ENCODE measurements around the gene GRID1. TPM values are rescaled to one million over a fixed set of nuclear protein-coding genes. Genes with fewer than 3 reads are reported as not detected.

GRID1 gene
- total RNA-seq, 1 experiment from 2014 or later: not detected

DNA sequence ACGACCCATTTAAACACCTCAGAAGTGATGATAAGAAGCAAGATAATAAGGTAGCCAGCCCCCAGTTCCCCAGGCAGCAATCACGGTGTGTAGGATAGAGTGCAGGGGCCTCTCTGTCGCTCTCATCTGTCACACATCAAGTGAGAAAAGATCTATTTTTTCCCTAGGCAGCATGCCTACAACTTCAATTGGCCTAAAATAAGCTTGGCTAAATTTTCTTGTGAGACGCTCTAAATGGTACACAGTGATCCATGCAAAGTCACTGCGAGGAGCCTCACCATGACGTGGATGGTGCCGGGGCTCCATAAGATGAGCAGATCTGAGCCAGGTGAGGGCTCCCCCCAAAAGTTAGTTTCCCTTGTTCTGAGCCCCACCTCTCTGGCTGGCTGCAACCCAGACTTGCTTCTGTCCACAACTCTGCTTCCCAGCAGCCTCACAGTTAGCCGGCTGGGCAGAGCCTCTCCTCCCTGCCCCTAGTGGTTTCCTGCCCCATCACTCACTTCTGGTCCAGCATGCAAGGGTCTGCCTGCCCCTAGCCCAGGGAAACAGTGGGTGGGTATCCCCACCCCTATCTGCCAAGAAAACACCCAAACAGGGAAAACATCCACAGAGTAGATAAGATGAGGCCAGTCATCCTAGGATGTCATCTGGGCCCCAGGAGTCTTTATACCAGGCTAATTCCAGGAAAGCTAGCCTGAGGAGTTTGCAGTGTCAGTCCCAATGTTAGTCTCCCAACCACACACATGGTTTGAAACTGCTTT is 342.1 kb downstream of the GRID1 start:
- no peaks in the 10 kb centered on the region for H3K4me1 ChIP-seq (ENCODE audit: insufficient read depth, low read length)
- no TSS peak for BruUV-seq (replicated peaks)
- H3K4me2 ChIP-seq (ENCODE audit: low read length): no peak overlapping the region
- H3K36me3 ChIP-seq (ENCODE audit: low read depth, low read length): no peaks in the 10 kb centered on the region
- H3K9me2 ChIP-seq (replicated peaks; ENCODE audit: low read length): no peaks in the 10 kb centered on the region
- H3K79me2 ChIP-seq (ENCODE audit: low read length): no peaks in the 10 kb centered on the region
- no peak overlapping the region for H3K4me3 ChIP-seq (ENCODE audit: low read length)
- no peaks in the 10 kb centered on the region for H3K27me3 ChIP-seq (ENCODE audit: low read length)
- POLR2A ChIA-PET (ENCODE audit: unreplicated experiment): no interaction called here
- H3F3A ChIP-seq (ENCODE audit: low read length, unreplicated experiment): no peaks in the 10 kb centered on the region
- intact Hi-C loops (cut with micrococcal nuclease): no loop called here
- no peak overlapping the region for H2AFZ ChIP-seq (ENCODE audit: low read length)
- TF ChIP-seq EZH2 (IDR thresholded peaks at IDR 0.05; ENCODE audit: low read length, unreplicated experiment): no peak
- TF ChIP-seq, protein P1, sequence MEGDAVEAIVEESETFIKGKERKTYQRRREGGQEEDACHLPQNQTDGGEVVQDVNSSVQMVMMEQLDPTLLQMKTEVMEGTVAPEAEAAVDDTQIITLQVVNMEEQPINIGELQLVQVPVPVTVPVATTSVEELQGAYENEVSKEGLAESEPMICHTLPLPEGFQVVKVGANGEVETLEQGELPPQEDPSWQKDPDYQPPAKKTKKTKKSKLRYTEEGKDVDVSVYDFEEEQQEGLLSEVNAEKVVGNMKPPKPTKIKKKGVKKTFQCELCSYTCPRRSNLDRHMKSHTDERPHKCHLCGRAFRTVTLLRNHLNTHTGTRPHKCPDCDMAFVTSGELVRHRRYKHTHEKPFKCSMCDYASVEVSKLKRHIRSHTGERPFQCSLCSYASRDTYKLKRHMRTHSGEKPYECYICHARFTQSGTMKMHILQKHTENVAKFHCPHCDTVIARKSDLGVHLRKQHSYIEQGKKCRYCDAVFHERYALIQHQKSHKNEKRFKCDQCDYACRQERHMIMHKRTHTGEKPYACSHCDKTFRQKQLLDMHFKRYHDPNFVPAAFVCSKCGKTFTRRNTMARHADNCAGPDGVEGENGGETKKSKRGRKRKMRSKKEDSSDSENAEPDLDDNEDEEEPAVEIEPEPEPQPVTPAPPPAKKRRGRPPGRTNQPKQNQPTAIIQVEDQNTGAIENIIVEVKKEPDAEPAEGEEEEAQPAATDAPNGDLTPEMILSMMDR (conservative IDR thresholded peaks at IDR 0.05; ENCODE audit: low read depth, low read length): no peak
- no peak for TF ChIP-seq EZH2phosphoT487 (IDR thresholded peaks at IDR 0.05; ENCODE audit: borderline replicate concordance, low read length)
- H3K9ac ChIP-seq (ENCODE audit: low read length): no peak overlapping the region
- H4K20me1 ChIP-seq (ENCODE audit: low read length): no peaks in the 10 kb centered on the region
- no peaks in the 10 kb centered on the region for H3K9me3 ChIP-seq (ENCODE audit: low read length)
- no peak overlapping the region for H3K27ac ChIP-seq (ENCODE audit: low read length)
- CTCF ChIA-PET: no interaction called here
- ATAC-seq: no peak
- DNase-seq: no peak

DNA sequence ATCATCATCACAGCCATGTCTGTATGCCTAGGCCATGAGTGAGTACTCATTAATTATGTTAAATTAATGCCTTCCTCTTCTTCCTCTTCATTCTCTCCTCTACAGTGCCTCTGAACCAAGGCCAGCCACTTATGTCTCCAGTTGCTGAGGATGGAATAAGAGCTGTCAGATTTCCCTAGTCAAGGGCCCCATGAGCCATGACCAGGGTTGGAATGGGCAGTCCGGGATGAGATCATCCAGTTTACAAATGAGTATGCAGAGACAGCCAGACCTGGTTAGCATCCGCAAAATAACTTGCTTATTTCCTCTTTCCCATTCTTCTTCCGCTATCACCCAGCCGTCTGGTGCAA is 342.7 kb downstream of the GRID1 start:
- no peaks in the 10 kb centered on the region for H3K36me3 ChIP-seq (ENCODE audit: low read depth, low read length)
- POLR2A ChIA-PET (ENCODE audit: unreplicated experiment): no interaction called here
- no peak overlapping the region for H3K4me3 ChIP-seq (ENCODE audit: low read length)
- H3K27me3 ChIP-seq (ENCODE audit: low read length): no peaks in the 10 kb centered on the region
- H3K9ac ChIP-seq (ENCODE audit: low read length): no peak overlapping the region
- no peaks in the 10 kb centered on the region for H4K20me1 ChIP-seq (ENCODE audit: low read length)
- no peaks in the 10 kb centered on the region for H3K9me3 ChIP-seq (ENCODE audit: low read length)
- no peak for TF ChIP-seq EZH2 (IDR thresholded peaks at IDR 0.05; ENCODE audit: low read length, unreplicated experiment)
- TF ChIP-seq EZH2phosphoT487 (IDR thresholded peaks at IDR 0.05; ENCODE audit: borderline replicate concordance, low read length): no peak
- TF ChIP-seq, protein P1 (conservative IDR thresholded peaks at IDR 0.05; ENCODE audit: low read depth, low read length): no peak
- DNase-seq (no peak), ATAC-seq (no peak)
- no TSS peak for BruUV-seq (replicated peaks)
- no peaks in the 10 kb centered on the region for H3K79me2 ChIP-seq (ENCODE audit: low read length)
- no peaks in the 10 kb centered on the region for H3K9me2 ChIP-seq (replicated peaks; ENCODE audit: low read length)
- intact Hi-C loops (cut with micrococcal nuclease): no loop called here
- no peak overlapping the region for H3K27ac ChIP-seq (ENCODE audit: low read length)
- H3K4me2 ChIP-seq (ENCODE audit: low read length): no peak overlapping the region
- CTCF ChIA-PET: no interaction called here
- H3K4me1 ChIP-seq (ENCODE audit: insufficient read depth, low read length): no peaks in the 10 kb centered on the region
- H2AFZ ChIP-seq (ENCODE audit: low read length): no peak overlapping the region
- H3F3A ChIP-seq (ENCODE audit: low read length, unreplicated experiment): no peaks in the 10 kb centered on the region

DNA sequence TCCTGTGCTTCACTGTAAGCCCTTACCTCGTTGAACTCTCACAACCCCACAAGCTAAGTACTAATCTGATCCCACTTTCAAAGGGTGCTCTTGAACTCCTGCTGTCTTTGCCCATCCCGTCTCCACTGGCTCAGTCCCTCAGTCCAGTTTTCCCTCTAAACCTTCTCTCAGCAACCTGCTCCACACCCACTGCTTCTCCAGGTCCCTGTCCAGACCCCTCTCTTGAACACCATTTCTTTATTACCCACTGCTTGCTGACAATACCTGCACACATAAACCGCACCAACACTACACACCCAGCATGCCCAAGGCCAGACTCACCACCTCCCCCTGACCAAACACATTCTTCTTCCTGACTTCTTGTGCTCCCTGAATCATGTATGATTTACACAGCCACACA is 343.3 kb downstream of the GRID1 start:
- no peaks in the 10 kb centered on the region for H3K4me1 ChIP-seq (ENCODE audit: insufficient read depth, low read length)
- no peak overlapping the region for H3K4me2 ChIP-seq (ENCODE audit: low read length)
- H3K4me3 ChIP-seq (ENCODE audit: low read length): no peak overlapping the region
- no peaks in the 10 kb centered on the region for H3K79me2 ChIP-seq (ENCODE audit: low read length)
- H2AFZ ChIP-seq (ENCODE audit: low read length): no peak overlapping the region
- H3K27ac ChIP-seq (ENCODE audit: low read length): no peak overlapping the region
- CTCF ChIA-PET: no interaction called here
- intact Hi-C loops (cut with micrococcal nuclease): no loop called here
- DNase-seq: no peak
- POLR2A ChIA-PET (ENCODE audit: unreplicated experiment): no interaction called here
- no peaks in the 10 kb centered on the region for H3K9me2 ChIP-seq (replicated peaks; ENCODE audit: low read length)
- H3K36me3 ChIP-seq (ENCODE audit: low read depth, low read length): no peaks in the 10 kb centered on the region
- BruUV-seq (replicated peaks): no TSS peak
- no peak overlapping the region for H3K9ac ChIP-seq (ENCODE audit: low read length)
- no peak for ATAC-seq
- no peaks in the 10 kb centered on the region for H4K20me1 ChIP-seq (ENCODE audit: low read length)
- no peaks in the 10 kb centered on the region for H3K27me3 ChIP-seq (ENCODE audit: low read length)
- H3K9me3 ChIP-seq (ENCODE audit: low read length): no peaks in the 10 kb centered on the region
- TF ChIP-seq, protein P1 (conservative IDR thresholded peaks at IDR 0.05; ENCODE audit: low read depth, low read length): no peak
- TF ChIP-seq EZH2 (IDR thresholded peaks at IDR 0.05; ENCODE audit: low read length, unreplicated experiment) (no peak), EZH2phosphoT487 (IDR thresholded peaks at IDR 0.05; ENCODE audit: borderline replicate concordance, low read length) (no peak)
- H3F3A ChIP-seq (ENCODE audit: low read length, unreplicated experiment): no peaks in the 10 kb centered on the region

Measured in PC-3 (cell line).